ENCODE data around the gene MGAT5. TPM values are rescaled to one million over a fixed set of nuclear protein-coding genes. Genes with fewer than 3 reads are reported as not detected.

MGAT5 gene
- total RNA-seq, 6 donors from 2014 or later = 25.3 to 65.5 (median 41.3) TPM

DNA sequence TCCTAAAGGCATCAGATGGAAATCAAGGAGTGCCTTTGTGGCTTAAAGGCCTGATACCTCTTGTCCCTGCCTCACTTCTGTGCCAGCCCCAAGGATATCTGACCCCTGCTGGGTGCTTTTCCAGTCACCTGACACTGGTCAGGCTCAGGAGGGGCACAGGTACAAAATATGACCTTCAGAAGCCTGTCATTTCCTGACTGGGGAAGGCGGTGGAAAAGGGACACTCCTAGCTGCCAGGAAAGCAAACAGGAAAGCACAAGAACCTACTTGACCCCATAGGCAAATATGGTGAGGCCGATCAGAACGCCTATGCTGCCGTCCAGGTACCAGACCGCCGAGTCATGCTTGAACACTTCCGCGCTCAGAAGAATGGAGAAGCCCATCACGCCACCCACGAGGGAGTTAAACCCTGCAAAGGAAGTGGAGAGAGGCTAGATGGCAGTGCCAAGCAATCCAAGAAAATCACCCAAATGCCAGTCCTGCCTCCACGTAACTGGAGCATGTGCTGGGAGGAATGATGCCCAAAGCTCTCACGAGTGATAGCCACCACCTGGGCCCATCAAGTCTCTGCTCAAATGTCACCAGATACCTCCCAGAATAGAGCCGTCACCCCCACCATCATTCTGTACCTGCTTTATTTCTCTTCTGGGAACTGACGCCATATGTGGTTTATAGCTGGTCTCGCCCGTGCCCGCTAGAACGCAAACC lies 204.0 kb downstream of the MGAT5 start:
- peak overlapping the region in 1 of 4 donors; percentile 58 for H3K27ac ChIP-seq
- no peaks in the 10 kb centered on the region for H3K9me3 ChIP-seq
- H3K27me3 ChIP-seq = no peaks in the 10 kb centered on the region
- DNase-seq = peak in 1 of 2 donors; percentile 73
- TF ChIP-seq, protein P1, sequence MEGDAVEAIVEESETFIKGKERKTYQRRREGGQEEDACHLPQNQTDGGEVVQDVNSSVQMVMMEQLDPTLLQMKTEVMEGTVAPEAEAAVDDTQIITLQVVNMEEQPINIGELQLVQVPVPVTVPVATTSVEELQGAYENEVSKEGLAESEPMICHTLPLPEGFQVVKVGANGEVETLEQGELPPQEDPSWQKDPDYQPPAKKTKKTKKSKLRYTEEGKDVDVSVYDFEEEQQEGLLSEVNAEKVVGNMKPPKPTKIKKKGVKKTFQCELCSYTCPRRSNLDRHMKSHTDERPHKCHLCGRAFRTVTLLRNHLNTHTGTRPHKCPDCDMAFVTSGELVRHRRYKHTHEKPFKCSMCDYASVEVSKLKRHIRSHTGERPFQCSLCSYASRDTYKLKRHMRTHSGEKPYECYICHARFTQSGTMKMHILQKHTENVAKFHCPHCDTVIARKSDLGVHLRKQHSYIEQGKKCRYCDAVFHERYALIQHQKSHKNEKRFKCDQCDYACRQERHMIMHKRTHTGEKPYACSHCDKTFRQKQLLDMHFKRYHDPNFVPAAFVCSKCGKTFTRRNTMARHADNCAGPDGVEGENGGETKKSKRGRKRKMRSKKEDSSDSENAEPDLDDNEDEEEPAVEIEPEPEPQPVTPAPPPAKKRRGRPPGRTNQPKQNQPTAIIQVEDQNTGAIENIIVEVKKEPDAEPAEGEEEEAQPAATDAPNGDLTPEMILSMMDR (IDR thresholded peaks at IDR 0.05) = no peak
- TF ChIP-seq POLR2A (IDR thresholded peaks at IDR 0.05) = no peak
- TF ChIP-seq POLR2AphosphoS5 (IDR thresholded peaks at IDR 0.05) = no peak
- TF ChIP-seq EP300 (IDR thresholded peaks at IDR 0.05) = peak in 1 of 4 donors; percentile 85
- H3K4me1 ChIP-seq = peaks cover 0 to 6% (median 3%) of the 10 kb centered on the region in 4 donors
- no peak overlapping the region for H3K4me3 ChIP-seq
- peaks cover 3 to 10% (median 4%) of the 10 kb centered on the region in 4 donors for H3K36me3 ChIP-seq
- 73 to 78% methylated on average over 18 of the region's 18 CpGs for WGBS, 2 donors
- peak; percentile 22 to 42 for ATAC-seq (ENCODE audit: low FRiP score in 2 of 2)

DNA sequence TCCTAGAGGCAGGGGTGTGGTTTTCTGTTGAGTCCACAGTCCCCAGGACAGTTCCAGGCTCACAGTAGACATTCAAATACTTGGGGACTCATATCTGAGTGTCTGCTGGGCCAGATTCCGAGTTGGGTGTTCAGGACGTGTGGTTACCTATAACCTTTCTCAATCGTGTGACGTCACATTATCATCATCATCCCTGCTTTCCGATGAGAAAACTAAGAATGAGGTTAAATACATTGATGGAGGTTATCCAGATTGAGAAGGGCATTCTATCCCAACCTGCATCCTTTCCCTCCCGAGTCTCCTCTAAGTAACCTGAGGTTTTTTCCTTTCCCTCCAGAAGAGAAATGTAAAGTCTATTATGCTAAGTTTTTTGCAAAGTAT lies 204.6 kb downstream of the MGAT5 start:
- no peaks in the 10 kb centered on the region for H3K9me3 ChIP-seq
- no peak for ATAC-seq (ENCODE audit: low FRiP score in 2 of 2)
- DNase-seq = no peak
- H3K27me3 ChIP-seq = no peaks in the 10 kb centered on the region
- H3K4me3 ChIP-seq = no peak overlapping the region
- WGBS, 2 donors = 93 to 95% methylated on average over 6 of the region's 6 CpGs
- TF ChIP-seq EP300 (IDR thresholded peaks at IDR 0.05) (no peak), POLR2AphosphoS5 (IDR thresholded peaks at IDR 0.05) (no peak), POLR2A (IDR thresholded peaks at IDR 0.05) (no peak)
- TF ChIP-seq, protein P1 (IDR thresholded peaks at IDR 0.05) = no peak
- peaks cover 3 to 9% (median 4%) of the 10 kb centered on the region in 4 donors for H3K36me3 ChIP-seq
- H3K27ac ChIP-seq = no peak overlapping the region
- H3K4me1 ChIP-seq = peaks cover 0 to 6% (median 3%) of the 10 kb centered on the region in 4 donors

DNA sequence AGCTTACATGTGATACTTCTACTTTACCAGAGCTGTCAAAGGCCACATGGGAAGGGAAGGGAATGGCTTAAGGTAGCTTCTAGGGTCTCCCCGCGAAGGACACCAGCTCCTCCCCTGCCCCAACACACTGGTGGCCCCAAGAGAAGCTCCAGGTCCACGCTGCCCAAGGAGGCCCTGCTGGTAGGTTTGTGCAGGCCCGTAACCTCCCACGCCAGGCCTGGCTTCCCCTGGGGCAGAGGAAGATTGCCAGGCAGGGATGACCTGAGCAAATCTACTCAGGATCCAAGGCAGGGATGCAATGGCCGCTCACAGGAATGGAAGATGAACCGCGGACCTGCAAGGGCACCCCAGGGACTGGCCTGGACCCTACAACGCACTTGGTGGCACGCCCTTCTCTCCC lies 205.1 kb downstream of the MGAT5 start:
- no peak overlapping the region for H3K27ac ChIP-seq
- TF ChIP-seq, protein P1 (IDR thresholded peaks at IDR 0.05) = no peak
- TF ChIP-seq POLR2A (IDR thresholded peaks at IDR 0.05) (no peak), POLR2AphosphoS5 (IDR thresholded peaks at IDR 0.05) (no peak), EP300 (IDR thresholded peaks at IDR 0.05) (no peak)
- no peak for DNase-seq

DNA sequence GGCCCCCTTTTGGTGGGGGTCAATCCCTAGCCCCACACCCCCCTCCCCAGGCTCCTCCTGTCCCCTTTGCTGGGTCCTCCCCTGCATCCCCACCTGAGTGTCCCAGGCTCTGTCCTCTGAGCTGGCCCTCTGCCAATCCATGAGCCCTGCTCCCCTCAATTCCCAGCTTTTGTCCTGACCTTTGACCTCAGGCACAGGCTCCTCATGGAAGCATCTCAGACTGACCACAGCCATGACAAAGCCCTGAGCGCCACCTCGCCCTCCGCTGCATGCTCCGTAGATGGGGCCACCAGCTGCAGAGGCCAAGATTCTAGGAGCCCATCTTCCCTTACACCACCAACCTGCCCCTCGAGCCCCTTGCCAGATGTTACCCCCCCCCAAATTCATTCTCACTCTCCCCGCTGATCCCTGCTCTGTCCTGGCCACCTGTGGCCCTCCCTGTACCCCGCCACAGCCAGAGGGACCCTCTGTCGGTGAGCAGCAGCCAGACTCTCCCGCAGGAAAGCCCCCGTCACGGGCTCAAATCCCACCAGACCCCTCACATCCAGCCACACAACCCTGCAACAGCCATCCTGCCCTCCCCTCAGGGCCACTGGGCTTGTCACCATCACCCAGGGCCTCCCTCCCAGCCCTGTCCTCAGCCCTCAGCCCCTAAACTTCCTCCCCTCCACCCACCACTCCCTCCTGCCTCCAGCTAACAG lies 206.0 kb downstream of the MGAT5 start:
- Histone ChIP-seq H3K9me3 (no peaks in the 10 kb centered on the region), H3K36me3 (peaks cover 3 to 5% (median 4%) of the 10 kb centered on the region in 4 donors), H3K4me3 (no peak overlapping the region), H3K27me3 (no peaks in the 10 kb centered on the region), H3K27ac (no peak overlapping the region), H3K4me1 (peaks cover 0 to 6% (median 3%) of the 10 kb centered on the region in 4 donors)
- DNase-seq (no peak), ATAC-seq (ENCODE audit: low FRiP score in 2 of 2) (no peak)
- 93 to 95% methylated on average over 10 to 11 of the region's 11 CpGs for WGBS, 2 donors
- TF ChIP-seq POLR2A (IDR thresholded peaks at IDR 0.05) (no peak), EP300 (IDR thresholded peaks at IDR 0.05) (no peak)
- TF ChIP-seq, protein P1 (IDR thresholded peaks at IDR 0.05) = no peak

More for the DNA sequence above, 205.1 kb downstream of the MGAT5 start:
- no peak for ATAC-seq (ENCODE audit: low FRiP score in 2 of 2)
- H3K4me1 ChIP-seq = peaks cover 0 to 6% (median 3%) of the 10 kb centered on the region in 4 donors
- WGBS, 2 donors = 86 to 96% methylated on average over 4 to 10 of the region's 10 CpGs
- peaks cover 3 to 5% (median 4%) of the 10 kb centered on the region in 4 donors for H3K36me3 ChIP-seq
- H3K4me3 ChIP-seq = no peak overlapping the region
- H3K9me3 ChIP-seq = no peaks in the 10 kb centered on the region
- no peaks in the 10 kb centered on the region for H3K27me3 ChIP-seq
